ENCODE results near the gene SOX11.

- TF ChIP-seq RAD21 (IDR thresholded peaks at IDR 0.05; ENCODE audit: low read depth), result no peak
- TF ChIP-seq YY1 (IDR thresholded peaks at IDR 0.05; ENCODE audit: low read depth), result no peak
- no peak for TF ChIP-seq FOXM1 (IDR thresholded peaks at IDR 0.05; ENCODE audit: borderline replicate concordance, low read depth)
- TF ChIP-seq, protein P1, sequence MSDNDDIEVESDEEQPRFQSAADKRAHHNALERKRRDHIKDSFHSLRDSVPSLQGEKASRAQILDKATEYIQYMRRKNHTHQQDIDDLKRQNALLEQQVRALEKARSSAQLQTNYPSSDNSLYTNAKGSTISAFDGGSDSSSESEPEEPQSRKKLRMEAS (IDR thresholded peaks at IDR 0.05), result no peak
- TF ChIP-seq TAF1 (IDR thresholded peaks at IDR 0.05; ENCODE audit: low read depth), result no peak
- TF ChIP-seq ZBTB7A (IDR thresholded peaks at IDR 0.05; ENCODE audit: low read depth), result no peak
- TF ChIP-seq, protein P2, sequence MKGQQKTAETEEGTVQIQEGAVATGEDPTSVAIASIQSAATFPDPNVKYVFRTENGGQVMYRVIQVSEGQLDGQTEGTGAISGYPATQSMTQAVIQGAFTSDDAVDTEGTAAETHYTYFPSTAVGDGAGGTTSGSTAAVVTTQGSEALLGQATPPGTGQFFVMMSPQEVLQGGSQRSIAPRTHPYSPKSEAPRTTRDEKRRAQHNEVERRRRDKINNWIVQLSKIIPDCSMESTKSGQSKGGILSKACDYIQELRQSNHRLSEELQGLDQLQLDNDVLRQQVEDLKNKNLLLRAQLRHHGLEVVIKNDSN (IDR thresholded peaks at IDR 0.05), result no peak
- no peak for TF ChIP-seq EGR1 (IDR thresholded peaks at IDR 0.05)
- TF ChIP-seq TCF12 (IDR thresholded peaks at IDR 0.05; ENCODE audit: low read depth), result no peak
Observed at GRCh38 chr2:5725794-5726463, 33.7 kb downstream of the SOX11 start.

Measured in Ishikawa (cell line).